B cell (primary cell): ENCODE results near the gene COTL1. TPM values are rescaled to one million over a fixed set of nuclear protein-coding genes. Genes with fewer than 3 reads are reported as not detected.
A peak's percentile ranks its signal among the peaks of the same experiment; 100 is the strongest.

ENCODE experiments used
- ATAC-seq: fragments of 200-7000 bp; cut with Tn5 transposase; one replicate; pipeline ENCODE4 v1.10.0; 2021; ENCODE audit warnings: low read depth, mild to moderate bottlenecking, moderate number of reproducible peaks, moderate library complexity
- CTCF ChIA-PET: fragments of 350-600 bp; sonication (Branson Sonifier 250); formaldehyde crosslinking; loops from one replicate; lab custom pipeline; 2021; ENCODE audit warnings: antibody characterized with exemption, inconsistent platforms; lab: Charles Lee
- POLR2A ChIA-PET: fragments of 350-600 bp; sonication (Branson Sonifier 250); formaldehyde crosslinking; loops from one replicate; lab custom pipeline; 2021; ENCODE audit warnings: antibody characterized with exemption; lab: Charles Lee
- DNase-seq: peaks from one replicate; pipeline ENCODE4 v3.0.0; 2013
- H2AFZ ChIP-seq: 2 replicates; pipeline ENCODE4 v1.6.1; 2012; ENCODE audit warnings: mild to moderate bottlenecking, low read depth, low read length; ENCODE audit not compliant: insufficient read depth, poor library complexity, severe bottlenecking
- H3K27ac ChIP-seq, 2 donors: 1 replicate in 1 of 2; 2 replicates in 1 of 2; pipeline ENCODE4 v1.5.1; 2012 to 2013; ENCODE audit warnings: low read length in 2 of 2, mild to moderate bottlenecking in 2 of 2, moderate library complexity in 1 of 2
- H3K27me3 ChIP-seq, 4 experiments: fragments of 200-600 bp in 1 of 4; sonication (generic) in 1 of 4; replicated peaks in 1 of 4; 1 replicate in 2 of 4; 2 replicates in 2 of 4; pipeline versions ENCODE4 v1.6.1 to v1.7.0; 2013 to 2016; ENCODE audit warnings: low read length in 3 of 4, mild to moderate bottlenecking in 2 of 4, mixed read lengths in 1 of 4, moderate library complexity in 1 of 4; ENCODE audit not compliant: insufficient read depth in 4 of 4, control insufficient read depth in 3 of 4; ENCODE audit errors: control extremely low read depth in 1 of 4
- H3K36me3 ChIP-seq, 2 experiments: replicated peaks in 1 of 2; 1 replicate in 1 of 2; 2 replicates in 1 of 2; pipeline versions ENCODE4 v1.6.1 to v1.7.1; 2013; ENCODE audit warnings: low read length in 1 of 2; ENCODE audit not compliant: insufficient read depth in 2 of 2, control insufficient read depth in 1 of 2; ENCODE audit errors: control extremely low read depth in 1 of 2, extremely low read depth in 1 of 2
- H3K4me1 ChIP-seq, 2 donors: fragments of 200-600 bp in 1 of 2; sonication (generic) in 1 of 2; 1 replicate in 1 of 2; 2 replicates in 1 of 2; pipeline versions ENCODE4 v1.5.1 to v1.6.1; 2013 to 2017; ENCODE audit warnings: low read length in 2 of 2; ENCODE audit not compliant: control insufficient read depth in 2 of 2, insufficient read depth in 2 of 2
- H3K4me2 ChIP-seq: replicated peaks from 2 replicates; pipeline ENCODE3; 2012; ENCODE audit warnings: mild to moderate bottlenecking, low read depth, low read length; ENCODE audit not compliant: poor library complexity, severe bottlenecking
- H3K4me3 ChIP-seq, 5 experiments: fragments of 200-600 bp in 1 of 5; sonication (generic) in 1 of 5; 1 replicate in 3 of 5; 2 replicates in 2 of 5; pipeline versions ENCODE4 v1.5.1 to v1.7.0; 2011 to 2016; ENCODE audit warnings: low read length in 4 of 5, mild to moderate bottlenecking in 4 of 5, low read depth in 2 of 5, control low read depth in 1 of 5, moderate library complexity in 1 of 5; ENCODE audit not compliant: insufficient read depth in 1 of 5; ENCODE audit errors: control extremely low read depth in 1 of 5, extremely low read depth in 1 of 5
- H3K79me2 ChIP-seq: fragments of 200-600 bp; sonication (generic); one replicate; pipeline ENCODE4 v1.6.0; 2016; ENCODE audit warnings: low read length; ENCODE audit not compliant: control insufficient read depth, insufficient read depth
- H3K9ac ChIP-seq: fragments of 200-600 bp; sonication (generic); 2 replicates; pipeline ENCODE4 v1.6.1; 2017; ENCODE audit warnings: mild to moderate bottlenecking, low read length, moderate library complexity
- H3K9me3 ChIP-seq, 3 donors: one replicate each; pipeline versions ENCODE4 v1.6.1 to v1.7.1; 2013; ENCODE audit warnings: low read length in 2 of 3; ENCODE audit not compliant: control insufficient read depth in 2 of 3, insufficient read depth in 1 of 3; ENCODE audit errors: control extremely low read depth in 1 of 3
- H4K20me1 ChIP-seq: 2 replicates; pipeline ENCODE4 v1.6.0; 2012; ENCODE audit warnings: mild to moderate bottlenecking, low read length; ENCODE audit not compliant: insufficient read depth, control insufficient read depth, poor library complexity, severe bottlenecking
- H3K27ac Mint-ChIP-seq: one replicate; pipeline ENCODE4 v1.8.0; 2021; ENCODE audit warnings: mixed read lengths
- H3K27me3 Mint-ChIP-seq: one replicate; pipeline ENCODE4 v1.8.0; 2021; ENCODE audit warnings: mixed read lengths
- H3K4me1 Mint-ChIP-seq: one replicate; pipeline ENCODE4 v1.8.0; 2021; ENCODE audit warnings: mixed read lengths
- H3K4me3 Mint-ChIP-seq: one replicate; pipeline ENCODE4 v1.8.0; 2021; ENCODE audit warnings: mixed read lengths
- H3K9me3 Mint-ChIP-seq: one replicate; pipeline ENCODE4 v1.8.0; 2022; ENCODE audit warnings: mixed read lengths; ENCODE audit not compliant: insufficient read depth
- CTCF ChIP-seq: fragments of 200-600 bp; IDR thresholded peaks from one replicate; pipeline ENCODE4 v1.8.0; 2022; ENCODE audit warnings: antibody characterized with exemption, mild to moderate bottlenecking
- EZH2 ChIP-seq: IDR thresholded peaks from 2 replicates; pipeline ENCODE4 v1.6.1; 2012; ENCODE audit warnings: borderline replicate concordance, low read depth, mild to moderate bottlenecking, moderate library complexity, low read length; ENCODE audit not compliant: insufficient read depth, poor library complexity, severe bottlenecking
- WGBS: methylation state at CpG from one replicate; pipeline ENCODE4 v1.1.5; 2013; ENCODE audit warnings: missing lambda C conversion rate; ENCODE audit not compliant: insufficient coverage; 5-methylcytosine and 5-hydroxymethylcytosine counted together
- intact Hi-C: fragments of 100-400 bp; cut with micrococcal nuclease; formaldehyde crosslinking; loops from one replicate; pipeline ENCODE4 v1.10.0; 2022
- polyA plus RNA-seq: library from polyadenylated mRNA; depleted of rRNA; stranded (reverse); fragments of >200 nt; gene quantifications from 2 replicates; pipeline ENCODE4 v1.2.3, GENCODE V29; 2012
- total RNA-seq, 2 donors: library from RNA; stranded (reverse); fragments of 120-200 nt in 1 of 2; gene quantifications; 1 replicate in 1 of 2; 2 replicates in 1 of 2; pipeline versions ENCODE4 v1.2.3 to v1.2.4, GENCODE V29; 2013 to 2022

COTL1 gene
- total and polyA plus RNA-seq, 2 donors (not counting 1 experiment from before 2014, with no cell fraction given), result 158 to 264 TPM

GRCh38 chr16:84609563-84610177 lies 8.2 kb downstream of the COTL1 start:
- Histone ChIP-seq H3K9me3 (peaks cover 3 to 15% (median 14%) of the 10 kb centered on the region in 3 donors), H3K4me3 (no peak overlapping the region), H3K36me3 (peaks cover 0 to 72% of the 10 kb centered on the region in 2 experiments), H3K79me2 (peaks cover 96% of the 10 kb centered on the region), H3K9ac (peak overlapping the region; percentile 19), H2AFZ (no peak overlapping the region), H3K27ac (peak overlapping the region; percentile 80 to 86), H3K27me3 (no peaks in the 10 kb centered on the region), H3K4me1 (peaks cover 87 to 98% of the 10 kb centered on the region in 2 donors), H4K20me1 (peaks cover 18% of the 10 kb centered on the region), H3K4me2 (peak overlapping the region; percentile 70)
- DNase-seq, result no peak
- intact Hi-C loops, result loop anchor here (2.0 kb wide), 1 partner anchor 15 kb away; no protein-coding TSS in a partner anchor
- ChIA-PET POLR2A (no interaction called here), CTCF (interaction anchor here (1.2 to 29.5 kb wide), 4 partner anchors 10 to 100 kb away, joined by 5 to 518 read pairs (median 6); partner anchors contain the start of gene MEAK7)
- H3K4me3 Mint-ChIP-seq, result peak overlapping the region; percentile 56
- H3K27ac Mint-ChIP-seq, result peak overlapping the region; percentile 91
- no peak for ATAC-seq
- H3K9me3 Mint-ChIP-seq, result peaks cover 4% of the 10 kb centered on the region
- TF ChIP-seq CTCF, result no peak
- peaks cover 93% of the 10 kb centered on the region for H3K4me1 Mint-ChIP-seq
- H3K27me3 Mint-ChIP-seq, result no peaks in the 10 kb centered on the region
- 0% methylated on average over 1 of the region's 6 CpGs for WGBS

GRCh38 chr16:84608282-84608681 lies 9.6 kb downstream of the COTL1 start:
- Histone ChIP-seq H3K4me2 (peak overlapping the region; percentile 70), H3K79me2 (peaks cover 96% of the 10 kb centered on the region), H3K9ac (peak overlapping the region; percentile 3), H3K4me3 (peak overlapping the region in 3 of 5 experiments; percentile 19 to 55 (median 28)), H3K9me3 (peaks cover 3 to 15% (median 14%) of the 10 kb centered on the region in 3 donors), H2AFZ (no peak overlapping the region), H3K27me3 (no peaks in the 10 kb centered on the region), H3K4me1 (peaks cover 85 to 94% of the 10 kb centered on the region in 2 donors), H3K27ac (peak overlapping the region; percentile 80 to 86), H4K20me1 (peaks cover 16% of the 10 kb centered on the region), H3K36me3 (peaks cover 0 to 61% of the 10 kb centered on the region in 2 experiments)
- intact Hi-C loops, result loop anchor here (1.0 to 2.0 kb wide), 2 partner anchors 8 to 13 kb away; no protein-coding TSS in a partner anchor
- POLR2A ChIA-PET, result interaction anchor here (0.6 to 2.8 kb wide), 4 partner anchors 9 to 98 kb away, joined by 3 to 17 read pairs (median 5); no protein-coding TSS in a partner anchor
- TF ChIP-seq EZH2 (no peak), CTCF (no peak)
- peaks cover 4% of the 10 kb centered on the region for H3K9me3 Mint-ChIP-seq
- H3K27me3 Mint-ChIP-seq, result no peaks in the 10 kb centered on the region
- peaks cover 90% of the 10 kb centered on the region for H3K4me1 Mint-ChIP-seq
- CTCF ChIA-PET, result interaction anchor here (1.1 to 29.5 kb wide), 6 partner anchors 8 to 99 kb away, joined by 3 to 518 read pairs (median 7); partner anchors contain the start of gene MEAK7
- no peak for DNase-seq
- 65% methylated on average over 5 of the region's 6 CpGs for WGBS
- peak overlapping the region; percentile 91 for H3K27ac Mint-ChIP-seq
- ATAC-seq, result no peak
- peak overlapping the region; percentile 69 for H3K4me3 Mint-ChIP-seq
